Central memory CD8-positive, alpha-beta T cell (primary cell): Measurements from ENCODE around the gene KIF13A.
"Not testable (repeated sequence)": the region's sequence is repeated elsewhere in the genome, so short reads cannot be mapped to it uniquely, and the experiment has no call there.

Experiments used
- ATAC-seq: fragments of 150-1000 bp; cut with Tn5 transposase; replicated peaks from 2 replicates; pipeline ENCODE4 v1.10.0; 2022; ENCODE audit warnings: mild to moderate bottlenecking, moderate FRiP score, moderate number of reproducible peaks; ENCODE audit not compliant: poor library complexity, severe bottlenecking; ENCODE audit errors: extremely low read depth
- DNase-seq, 2 donors: peaks; one replicate each; pipeline ENCODE4 v3.0.0; 2021; ENCODE audit warnings: low spot score in 2 of 2
- H3K27ac Mint-ChIP-seq: one replicate; pipeline ENCODE4 v1.8.0; 2022; ENCODE audit warnings: low read depth, mild to moderate bottlenecking, moderate library complexity, mixed read lengths
- H3K27me3 Mint-ChIP-seq: one replicate; pipeline ENCODE4 v1.8.0; 2022; ENCODE audit warnings: mixed read lengths
- H3K36me3 Mint-ChIP-seq: one replicate; pipeline ENCODE4 v1.8.0; 2022; ENCODE audit warnings: mild to moderate bottlenecking, moderate library complexity, mixed read lengths; ENCODE audit not compliant: insufficient read depth
- H3K4me1 Mint-ChIP-seq: one replicate; pipeline ENCODE4 v1.8.0; 2022; ENCODE audit warnings: mixed read lengths
- H3K4me3 Mint-ChIP-seq: one replicate; pipeline ENCODE4 v1.8.0; 2022; ENCODE audit warnings: mild to moderate bottlenecking, moderate library complexity, mixed read lengths
- H3K9me3 Mint-ChIP-seq: one replicate; pipeline ENCODE4 v1.8.0; 2022; ENCODE audit warnings: mixed read lengths

Gene KIF13A

GRCh38 chr6:17845598-17845997 is 141.8 kb downstream of the KIF13A start:
- Mint-ChIP-seq H3K27ac (no peak overlapping the region), H3K9me3 (no peaks in the 10 kb centered on the region), H3K4me3 (no peak overlapping the region), H3K4me1 (no peaks in the 10 kb centered on the region), H3K27me3 (peaks cover 30% of the 10 kb centered on the region), H3K36me3 (no peaks in the 10 kb centered on the region)
- ATAC-seq (no peak), DNase-seq (no peak)

- not testable (repeated sequence) for H3K27ac Mint-ChIP-seq, ATAC-seq, H3K4me1 Mint-ChIP-seq, H3K4me3 Mint-ChIP-seq, H3K36me3 Mint-ChIP-seq, H3K9me3 Mint-ChIP-seq, DNase-seq
- peaks cover 24% of the 10 kb centered on the region for H3K27me3 Mint-ChIP-seq
Measured at GRCh38 chr6:17844967-17845366, 142.5 kb downstream of the KIF13A start.

DNA sequence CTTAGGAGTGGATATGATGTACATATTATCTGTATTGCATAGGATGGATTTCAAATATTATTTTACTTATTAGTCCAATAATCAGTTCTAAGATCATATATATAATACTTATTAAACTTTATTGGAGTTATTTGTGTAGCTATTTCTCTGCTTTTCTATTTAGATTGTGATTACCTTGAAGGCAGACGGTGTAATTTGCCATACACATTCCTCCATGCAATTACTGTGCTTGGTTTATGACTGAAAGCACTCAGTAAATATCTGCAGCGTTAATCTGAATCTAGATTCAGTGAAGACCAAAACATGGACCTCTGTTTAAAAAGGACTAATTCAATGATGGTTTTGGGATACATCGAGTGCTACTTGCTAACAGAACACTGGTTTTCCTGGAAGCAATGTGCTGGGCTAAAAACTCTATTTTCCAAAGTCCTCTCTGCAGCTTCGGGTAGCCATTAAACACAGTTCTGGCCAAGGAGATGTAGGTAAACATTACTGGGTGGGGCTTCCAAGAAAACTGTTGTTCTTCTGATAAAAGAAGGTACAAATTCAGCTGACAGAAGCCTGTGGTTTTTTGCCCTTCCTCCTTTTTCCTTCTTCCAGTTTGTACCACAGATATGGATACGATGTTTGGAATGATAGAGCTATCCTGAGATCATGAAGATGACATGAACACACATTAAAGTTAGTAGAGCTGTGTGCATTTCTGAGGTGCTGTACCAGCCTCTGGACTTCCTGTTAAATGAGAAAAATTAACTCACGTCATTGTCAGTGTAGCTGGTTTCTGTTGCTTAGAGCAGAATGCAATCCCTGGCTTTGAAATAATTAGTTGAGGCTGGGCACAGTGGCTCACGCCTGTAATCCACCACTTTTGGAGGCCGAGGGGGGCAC is 144.3 kb downstream of the KIF13A start:
- no peaks in the 10 kb centered on the region for H3K36me3 Mint-ChIP-seq
- DNase-seq (no peak), ATAC-seq (no peak)
- H3K4me3 Mint-ChIP-seq, result no peak overlapping the region
- H3K27ac Mint-ChIP-seq, result no peak overlapping the region
- H3K4me1 Mint-ChIP-seq, result no peaks in the 10 kb centered on the region
- no peaks in the 10 kb centered on the region for H3K9me3 Mint-ChIP-seq
- peaks cover 8% of the 10 kb centered on the region for H3K27me3 Mint-ChIP-seq

GRCh38 chr6:17842014-17842776 is 145.2 kb downstream of the KIF13A start:
- peaks cover 8% of the 10 kb centered on the region for H3K27me3 Mint-ChIP-seq
- H3K36me3 Mint-ChIP-seq, result no peaks in the 10 kb centered on the region
- no peak for DNase-seq
- no peaks in the 10 kb centered on the region for H3K9me3 Mint-ChIP-seq
- no peak overlapping the region for H3K4me3 Mint-ChIP-seq
- H3K27ac Mint-ChIP-seq, result no peak overlapping the region
- H3K4me1 Mint-ChIP-seq, result no peaks in the 10 kb centered on the region
- ATAC-seq, result no peak

DNA sequence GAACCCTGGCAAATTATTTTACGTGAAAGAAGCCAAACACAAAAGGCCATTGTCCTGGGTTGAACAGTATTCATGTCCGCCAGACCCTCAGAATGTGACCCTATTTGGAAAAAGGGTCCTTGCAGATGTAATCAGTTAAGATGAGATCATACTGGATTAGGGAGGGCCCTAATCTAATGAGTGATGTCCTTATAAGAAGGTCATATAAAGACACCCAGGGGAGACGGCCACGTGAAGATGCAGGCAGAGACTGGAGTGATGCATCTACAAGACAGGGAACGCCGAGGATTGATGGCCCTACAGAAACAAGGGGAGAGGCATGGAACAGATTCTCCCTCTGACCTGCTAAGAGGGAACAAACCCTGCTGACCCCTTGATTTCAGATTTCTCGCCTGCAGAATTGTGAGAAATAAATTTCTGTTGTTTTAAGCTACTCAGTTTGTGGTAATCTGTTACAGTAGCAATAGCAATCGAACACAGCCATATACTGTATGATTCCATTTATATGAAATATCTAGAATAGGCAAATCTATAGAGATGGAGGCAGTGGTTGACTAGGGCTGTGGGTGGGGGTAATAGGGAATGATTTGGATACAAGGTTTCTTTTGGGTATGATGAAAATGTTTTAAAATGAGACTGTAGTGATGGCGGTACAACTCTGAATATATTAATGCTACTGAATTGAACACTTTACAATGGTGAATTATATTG is 147.8 kb downstream of the KIF13A start:
- peaks cover 4% of the 10 kb centered on the region for H3K27me3 Mint-ChIP-seq
- H3K4me3 Mint-ChIP-seq, result no peak overlapping the region
- no peaks in the 10 kb centered on the region for H3K9me3 Mint-ChIP-seq
- no peak overlapping the region for H3K27ac Mint-ChIP-seq
- H3K4me1 Mint-ChIP-seq, result no peaks in the 10 kb centered on the region
- H3K36me3 Mint-ChIP-seq, result no peaks in the 10 kb centered on the region
- ATAC-seq (no peak), DNase-seq (no peak)

- Mint-ChIP-seq H3K4me1 (no peaks in the 10 kb centered on the region), H3K36me3 (no peaks in the 10 kb centered on the region), H3K27ac (no peak overlapping the region), H3K4me3 (no peak overlapping the region), H3K27me3 (peaks cover 6% of the 10 kb centered on the region), H3K9me3 (no peaks in the 10 kb centered on the region)
- DNase-seq, result no peak
- no peak for ATAC-seq
Measured at GRCh38 chr6:17836293-17836692, 151.1 kb downstream of the KIF13A start.

DNA sequence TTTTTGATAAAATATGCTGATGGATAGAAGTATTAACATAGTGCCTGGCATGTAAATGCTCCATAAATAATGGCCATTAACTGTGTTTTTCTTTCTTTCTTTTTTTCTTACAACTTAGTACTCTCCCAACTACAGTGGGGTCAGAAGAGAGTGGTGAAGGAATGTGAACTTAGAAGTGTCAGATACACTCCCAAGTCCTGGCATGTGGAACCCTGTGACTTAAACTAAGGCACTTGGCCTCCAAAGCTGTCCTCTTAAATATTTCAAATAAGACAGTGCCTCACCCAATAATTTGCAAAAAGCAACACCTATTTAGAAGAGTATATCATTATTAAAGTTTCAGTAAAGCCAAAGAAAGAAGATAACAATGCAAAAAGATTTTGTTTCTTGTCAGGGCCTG is 151.7 kb downstream of the KIF13A start:
- no peak for DNase-seq
- Mint-ChIP-seq H3K27ac (no peak overlapping the region), H3K9me3 (no peaks in the 10 kb centered on the region), H3K4me3 (no peak overlapping the region), H3K27me3 (peaks cover 11% of the 10 kb centered on the region), H3K36me3 (no peaks in the 10 kb centered on the region), H3K4me1 (no peaks in the 10 kb centered on the region)
- no peak for ATAC-seq

DNA sequence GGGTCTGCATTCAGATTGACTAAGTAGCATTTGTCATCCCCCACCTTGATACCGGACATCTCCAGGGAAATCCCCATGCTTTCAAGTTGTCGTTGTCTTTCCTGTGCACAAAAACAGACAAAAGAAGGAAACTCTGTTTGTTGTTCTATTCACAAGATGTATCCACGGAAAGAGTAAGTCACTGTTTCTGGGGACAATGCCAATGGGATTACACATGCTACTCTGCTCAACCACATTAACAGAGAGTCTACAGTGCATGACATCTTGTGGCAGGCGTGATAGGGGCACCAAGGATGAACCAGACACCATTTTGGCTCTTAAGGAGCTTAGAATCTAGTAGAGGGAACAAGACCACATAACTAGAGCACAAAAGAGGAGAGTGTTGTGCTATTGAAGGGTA is 156.3 kb downstream of the KIF13A start:
- Mint-ChIP-seq H3K36me3 (no peaks in the 10 kb centered on the region), H3K4me3 (no peak overlapping the region), H3K27me3 (peaks cover 24% of the 10 kb centered on the region), H3K4me1 (no peaks in the 10 kb centered on the region), H3K27ac (no peak overlapping the region), H3K9me3 (no peaks in the 10 kb centered on the region)
- ATAC-seq (no peak), DNase-seq (no peak)

DNA sequence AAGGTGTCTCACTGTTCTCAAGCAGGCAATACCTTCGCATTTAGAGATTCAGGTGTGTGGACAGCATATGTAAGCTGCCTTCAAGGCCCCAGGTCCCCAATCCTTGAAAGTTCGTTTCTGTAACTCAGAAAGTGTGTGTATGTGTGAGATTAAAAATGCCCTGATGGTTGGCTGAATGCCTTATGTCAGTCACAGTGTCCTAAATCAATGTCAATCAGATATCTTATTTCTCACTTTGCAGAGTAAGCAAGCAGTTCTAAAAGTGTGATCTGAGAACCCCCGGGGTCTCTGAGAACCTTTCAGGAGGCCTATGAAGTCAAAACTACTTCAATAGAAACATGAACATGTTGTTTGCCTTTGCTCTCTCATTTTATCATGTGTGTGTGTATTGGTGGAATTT is 157.5 kb downstream of the KIF13A start:
- no peak overlapping the region for H3K27ac Mint-ChIP-seq
- peaks cover under 1% of the 10 kb centered on the region for H3K36me3 Mint-ChIP-seq
- no peak for DNase-seq
- no peak overlapping the region for H3K4me3 Mint-ChIP-seq
- H3K9me3 Mint-ChIP-seq, result no peaks in the 10 kb centered on the region
- H3K4me1 Mint-ChIP-seq, result no peaks in the 10 kb centered on the region
- no peak for ATAC-seq
- peaks cover 24% of the 10 kb centered on the region for H3K27me3 Mint-ChIP-seq

- Mint-ChIP-seq H3K27me3 (peaks cover 24% of the 10 kb centered on the region), H3K4me1 (no peaks in the 10 kb centered on the region), H3K9me3 (no peaks in the 10 kb centered on the region), H3K36me3 (peaks cover 2% of the 10 kb centered on the region), H3K27ac (no peak overlapping the region), H3K4me3 (no peak overlapping the region)
- no peak for ATAC-seq
- DNase-seq, result no peak
Measured at GRCh38 chr6:17828149-17828548, 159.3 kb downstream of the KIF13A start.

GRCh38 chr6:17826301-17826700 is 161.1 kb downstream of the KIF13A start:
- ATAC-seq (no peak), DNase-seq (no peak)
- peaks cover 2% of the 10 kb centered on the region for H3K36me3 Mint-ChIP-seq
- peaks cover 18% of the 10 kb centered on the region for H3K27me3 Mint-ChIP-seq
- H3K4me3 Mint-ChIP-seq, result no peak overlapping the region
- no peaks in the 10 kb centered on the region for H3K4me1 Mint-ChIP-seq
- H3K27ac Mint-ChIP-seq, result no peak overlapping the region
- H3K9me3 Mint-ChIP-seq, result no peaks in the 10 kb centered on the region

GRCh38 chr6:17820055-17820454 is 167.4 kb downstream of the KIF13A start:
- DNase-seq, result no peak
- Mint-ChIP-seq H3K9me3 (no peaks in the 10 kb centered on the region), H3K4me1 (no peaks in the 10 kb centered on the region), H3K4me3 (no peak overlapping the region), H3K27me3 (peaks cover 27% of the 10 kb centered on the region), H3K27ac (no peak overlapping the region), H3K36me3 (peaks cover 2% of the 10 kb centered on the region)
- no peak for ATAC-seq
